Measurements from ENCODE around the gene PTCHD4.

The PTCHD4 gene

DNA sequence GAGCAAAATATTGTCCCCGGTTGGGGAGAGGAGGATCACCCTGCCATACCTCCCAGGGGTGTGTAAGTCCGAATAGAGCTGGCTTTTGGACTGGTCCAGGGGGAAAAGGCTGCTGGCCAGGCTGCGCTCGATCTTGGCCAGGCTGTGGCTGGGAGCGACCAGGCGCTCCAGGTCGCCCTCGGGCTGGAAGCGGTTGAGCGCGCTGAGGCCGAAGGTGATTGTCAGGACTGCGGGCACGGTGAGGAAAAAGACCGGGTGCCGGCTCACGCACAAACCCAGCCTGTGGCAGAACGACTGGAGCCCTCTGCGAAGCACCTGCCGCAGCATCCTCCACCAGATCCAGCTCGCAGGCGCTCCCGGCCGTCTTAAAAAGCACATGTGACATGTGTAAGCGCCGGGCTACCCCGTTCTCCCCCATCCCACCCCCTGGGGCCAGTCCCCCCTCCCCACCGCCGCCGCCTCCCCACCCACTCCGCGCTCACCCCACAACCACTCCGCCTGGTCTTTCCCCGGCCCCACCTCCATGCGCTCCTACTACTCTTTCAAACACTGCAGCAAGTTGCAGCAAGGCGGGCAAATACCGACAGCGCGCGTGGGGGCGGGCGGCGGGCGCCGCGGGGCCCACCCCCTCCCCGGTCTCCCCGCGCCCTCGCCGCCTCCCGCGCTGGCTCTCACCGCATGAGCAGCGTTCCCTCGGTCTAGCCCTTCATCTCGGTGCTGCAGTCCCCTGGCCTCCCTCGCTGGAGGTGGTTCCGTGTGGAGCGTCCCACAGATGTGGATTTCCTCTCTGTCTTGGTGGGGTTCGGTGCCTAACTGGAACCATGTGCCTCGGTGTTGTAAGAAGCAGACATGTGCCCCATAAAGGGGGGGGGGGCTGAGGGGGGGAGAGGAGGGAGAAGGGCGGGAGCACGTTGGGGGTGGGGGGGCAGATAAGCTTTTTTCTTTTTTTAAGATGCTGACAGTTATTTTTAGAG lies 42.4 kb downstream of the PTCHD4 start:
- TF ChIP-seq, protein P1, sequence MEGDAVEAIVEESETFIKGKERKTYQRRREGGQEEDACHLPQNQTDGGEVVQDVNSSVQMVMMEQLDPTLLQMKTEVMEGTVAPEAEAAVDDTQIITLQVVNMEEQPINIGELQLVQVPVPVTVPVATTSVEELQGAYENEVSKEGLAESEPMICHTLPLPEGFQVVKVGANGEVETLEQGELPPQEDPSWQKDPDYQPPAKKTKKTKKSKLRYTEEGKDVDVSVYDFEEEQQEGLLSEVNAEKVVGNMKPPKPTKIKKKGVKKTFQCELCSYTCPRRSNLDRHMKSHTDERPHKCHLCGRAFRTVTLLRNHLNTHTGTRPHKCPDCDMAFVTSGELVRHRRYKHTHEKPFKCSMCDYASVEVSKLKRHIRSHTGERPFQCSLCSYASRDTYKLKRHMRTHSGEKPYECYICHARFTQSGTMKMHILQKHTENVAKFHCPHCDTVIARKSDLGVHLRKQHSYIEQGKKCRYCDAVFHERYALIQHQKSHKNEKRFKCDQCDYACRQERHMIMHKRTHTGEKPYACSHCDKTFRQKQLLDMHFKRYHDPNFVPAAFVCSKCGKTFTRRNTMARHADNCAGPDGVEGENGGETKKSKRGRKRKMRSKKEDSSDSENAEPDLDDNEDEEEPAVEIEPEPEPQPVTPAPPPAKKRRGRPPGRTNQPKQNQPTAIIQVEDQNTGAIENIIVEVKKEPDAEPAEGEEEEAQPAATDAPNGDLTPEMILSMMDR (IDR thresholded peaks at IDR 0.05; ENCODE audit: low read depth, low read length) = no peak
- DNase-seq (ENCODE audit: extremely low read depth, low read depth) = no peak

DNA sequence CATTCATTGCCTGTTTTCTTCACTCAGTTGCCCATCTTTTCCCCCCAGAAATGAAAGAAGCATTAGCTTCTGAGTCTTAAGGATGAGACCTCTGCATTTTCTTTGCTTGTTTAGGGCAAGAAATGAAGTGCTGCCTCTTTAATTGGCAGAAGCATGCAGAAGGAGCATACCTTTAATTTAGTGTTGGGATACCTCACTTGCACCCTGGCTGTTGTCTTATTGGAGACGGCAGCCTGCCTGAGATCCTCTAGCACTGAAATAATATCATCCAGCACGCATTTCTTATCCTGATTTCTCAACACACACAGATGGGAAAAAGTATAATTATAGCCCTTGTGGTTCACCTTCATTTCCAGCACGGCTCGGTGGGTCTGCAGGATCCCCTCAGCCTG lies 43.1 kb downstream of the PTCHD4 start:
- TF ChIP-seq, protein P1 (IDR thresholded peaks at IDR 0.05; ENCODE audit: low read depth, low read length) = no peak

DNA sequence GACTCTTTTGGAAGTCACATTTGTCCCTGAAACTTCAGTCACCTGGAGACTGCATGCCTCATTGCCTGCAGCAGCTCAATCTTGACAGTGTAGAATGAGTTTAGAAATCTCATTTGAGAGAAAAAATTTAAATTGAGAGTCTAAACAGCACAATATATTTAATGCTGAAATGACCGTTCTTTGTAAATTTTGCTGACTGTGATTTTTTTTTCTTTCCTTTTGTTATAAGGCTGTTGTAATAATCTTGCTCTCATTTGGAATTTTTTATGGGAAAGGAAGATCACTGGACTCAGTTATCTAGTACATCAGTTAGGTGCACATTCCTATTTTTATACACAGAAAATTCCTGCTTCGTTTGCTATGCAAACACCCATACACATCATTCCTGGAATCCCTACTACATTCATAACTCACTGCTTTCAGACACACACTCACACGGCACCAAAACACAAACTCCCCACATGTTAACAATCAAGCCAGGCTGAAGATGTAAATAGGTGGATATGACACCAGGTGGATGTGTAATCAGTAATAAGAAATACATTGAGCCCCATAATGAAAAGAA lies 43.8 kb downstream of the PTCHD4 start:
- TF ChIP-seq, protein P1 (IDR thresholded peaks at IDR 0.05; ENCODE audit: low read depth, low read length) = no peak
- no peak for DNase-seq (ENCODE audit: extremely low read depth, low read depth)

More for the DNA sequence above, 43.1 kb downstream of the PTCHD4 start:
- no peak for DNase-seq (ENCODE audit: extremely low read depth, low read depth)

DNA sequence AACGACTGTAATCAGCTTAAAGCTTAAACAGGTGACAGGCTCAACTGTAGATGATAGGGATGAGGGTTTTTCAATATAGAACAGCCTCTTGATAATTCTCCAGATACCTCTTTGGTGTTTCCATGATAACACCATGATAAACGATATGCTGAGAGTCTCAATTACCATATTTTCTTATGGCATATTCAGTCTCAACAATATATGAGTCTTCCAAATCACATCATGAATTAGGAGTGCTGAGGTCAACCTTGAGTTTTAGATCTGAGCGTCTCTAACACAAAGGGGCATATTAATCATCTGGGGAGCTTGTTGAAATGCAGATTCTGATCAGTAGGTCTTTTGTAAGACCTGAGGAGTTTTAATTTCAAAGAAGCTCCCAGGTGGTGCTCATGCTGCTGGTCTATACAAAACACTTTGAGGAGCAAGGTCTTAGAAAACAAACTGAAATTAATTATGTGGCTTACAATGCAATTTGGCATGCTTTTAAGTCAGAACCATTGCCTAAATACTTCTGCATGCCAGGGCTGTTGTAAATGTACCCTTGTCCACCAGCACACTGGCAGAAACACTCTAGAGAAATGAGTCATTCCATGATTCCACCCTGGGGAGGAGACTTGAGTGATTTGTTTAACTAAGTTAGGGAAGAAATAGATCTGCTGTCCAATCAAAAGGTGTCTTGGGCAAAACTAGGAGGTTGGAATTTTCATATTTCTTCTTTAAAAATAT lies 49.6 kb downstream of the PTCHD4 start:
- DNase-seq (ENCODE audit: extremely low read depth, low read depth) = no peak
- TF ChIP-seq, protein P1 (IDR thresholded peaks at IDR 0.05; ENCODE audit: low read depth, low read length) = no peak

Measured in AG09319 (cell line).